C4-2B (cell line): ENCODE results near the gene CTNNA1.

Experiments used
- H3K27ac ChIP-seq: fragments of 450-650 bp; 2 replicates; pipeline ENCODE4 v1.5.1; 2017
- CTCF ChIP-seq: fragments of 450-650 bp; conservative IDR thresholded peaks from 2 replicates; pipeline ENCODE4 v1.5.1; 2017; ENCODE audit warnings: mild to moderate bottlenecking
- ZFX ChIP-seq: fragments of 450-650 bp; IDR thresholded peaks from 2 replicates; pipeline ENCODE4 v1.6.1; 2017

CTNNA1 gene

GRCh38 chr5:138874771-138875551 is 121.7 kb downstream of the CTNNA1 start, which contains the start of gene LRRTM2:
TSS of gene LRRTM2 (minus strand) at chr5:138875335. CDS start at chr5:138874911, 424 bp downstream.
- no peak within 1 kb of the TSS for H3K27ac ChIP-seq
- TF ChIP-seq ZFX, result no peak
- no peak for TF ChIP-seq CTCF

- TF ChIP-seq ZFX (no peak), CTCF (no peak)
- no peak overlapping the region for H3K27ac ChIP-seq
Measured at GRCh38 chr5:138875552-138875875, 122.3 kb downstream of the CTNNA1 start.

GRCh38 chr5:138875946-138876345 is 122.7 kb downstream of the CTNNA1 start:
- TF ChIP-seq ZFX, result no peak
- TF ChIP-seq CTCF, result no peak
- no peak overlapping the region for H3K27ac ChIP-seq

- TF ChIP-seq CTCF, result no peak
- no peak for TF ChIP-seq ZFX
Measured at GRCh38 chr5:138876811-138877210, 123.6 kb downstream of the CTNNA1 start.

GRCh38 chr5:138878437-138879235 is 125.4 kb downstream of the CTNNA1 start:
- H3K27ac ChIP-seq, result no peak overlapping the region
- TF ChIP-seq CTCF (no peak), ZFX (no peak)

More at GRCh38 chr5:138876811-138877210, 123.6 kb downstream of the CTNNA1 start:
- no peak overlapping the region for H3K27ac ChIP-seq

- H3K27ac ChIP-seq, result no peak overlapping the region
Measured at GRCh38 chr5:138883211-138883610, 130.0 kb downstream of the CTNNA1 start.

GRCh38 chr5:138884094-138884493 is 130.9 kb downstream of the CTNNA1 start:
- TF ChIP-seq CTCF, result no peak
- TF ChIP-seq ZFX, result no peak
- no peak overlapping the region for H3K27ac ChIP-seq

More at GRCh38 chr5:138883211-138883610, 130.0 kb downstream of the CTNNA1 start:
- TF ChIP-seq ZFX, result no peak
